Measurements from ENCODE around the gene HOXD1.

The HOXD1 gene

GRCh38 chr2:176149939-176150583 is 38.4 kb upstream of the HOXD1 start:
- H3K4me1 Mint-ChIP-seq: peaks cover 3% of the 10 kb centered on the region
- ATAC-seq (no peak), DNase-seq (no peak)
- H3K9me3 Mint-ChIP-seq: no peaks in the 10 kb centered on the region
- H3K4me3 Mint-ChIP-seq: no peak overlapping the region
- no peak overlapping the region for H3K27ac Mint-ChIP-seq
- no peaks in the 10 kb centered on the region for H3K36me3 Mint-ChIP-seq (ENCODE audit: low read depth)
- H3K27me3 Mint-ChIP-seq: peaks cover 93% of the 10 kb centered on the region

GRCh38 chr2:176150584-176151441 is 37.7 kb upstream of the HOXD1 start:
- Mint-ChIP-seq H3K4me1 (peaks cover 3% of the 10 kb centered on the region), H3K27ac (no peak overlapping the region), H3K27me3 (peaks cover 93% of the 10 kb centered on the region), H3K9me3 (no peaks in the 10 kb centered on the region), H3K4me3 (no peak overlapping the region), H3K36me3 (ENCODE audit: low read depth) (no peaks in the 10 kb centered on the region)
- ATAC-seq: no peak
- no peak for DNase-seq

GRCh38 chr2:176151442-176152287 is 36.8 kb upstream of the HOXD1 start, which contains the start of gene HOXD4:
Gene HOXD4 (plus strand): TSS chr2:176151550. CDS start chr2:176151634, 84 bp downstream.
- H3K4me3 Mint-ChIP-seq: no peak within 1 kb of the TSS
- DNase-seq (no peak), ATAC-seq (no peak)
- H3K27me3 Mint-ChIP-seq: peaks cover 93% of the 10 kb centered on the region
- H3K4me1 Mint-ChIP-seq: peaks cover 3% of the 10 kb centered on the region
- H3K36me3 Mint-ChIP-seq (ENCODE audit: low read depth): no peaks in the 10 kb centered on the region
- H3K9me3 Mint-ChIP-seq: no peaks in the 10 kb centered on the region
- no peak within 1 kb of the TSS for H3K27ac Mint-ChIP-seq

GRCh38 chr2:176152350-176153181 is 35.9 kb upstream of the HOXD1 start:
- H3K36me3 Mint-ChIP-seq (ENCODE audit: low read depth): no peaks in the 10 kb centered on the region
- ATAC-seq (no peak), DNase-seq (no peak)
- no peak overlapping the region for H3K4me3 Mint-ChIP-seq
- no peaks in the 10 kb centered on the region for H3K9me3 Mint-ChIP-seq
- peaks cover 5% of the 10 kb centered on the region for H3K4me1 Mint-ChIP-seq
- H3K27ac Mint-ChIP-seq: no peak overlapping the region
- peaks cover 89% of the 10 kb centered on the region for H3K27me3 Mint-ChIP-seq

- no peak for ATAC-seq
- DNase-seq: no peak
- Mint-ChIP-seq H3K4me3 (no peak overlapping the region), H3K27ac (no peak overlapping the region), H3K36me3 (ENCODE audit: low read depth) (no peaks in the 10 kb centered on the region), H3K4me1 (peaks cover 15% of the 10 kb centered on the region), H3K27me3 (peaks cover 86% of the 10 kb centered on the region), H3K9me3 (no peaks in the 10 kb centered on the region)
Observed at GRCh38 chr2:176154576-176155252, 33.8 kb upstream of the HOXD1 start.

- no peak for ATAC-seq
- Mint-ChIP-seq H3K27ac (no peak overlapping the region), H3K4me1 (peaks cover 15% of the 10 kb centered on the region), H3K9me3 (no peaks in the 10 kb centered on the region), H3K27me3 (peaks cover 85% of the 10 kb centered on the region), H3K4me3 (no peak overlapping the region), H3K36me3 (ENCODE audit: low read depth) (no peaks in the 10 kb centered on the region)
- DNase-seq: no peak
Observed at GRCh38 chr2:176155356-176156044, 33.0 kb upstream of the HOXD1 start.

GRCh38 chr2:176156301-176156806 is 32.1 kb upstream of the HOXD1 start:
- DNase-seq: no peak
- Mint-ChIP-seq H3K4me1 (peaks cover 15% of the 10 kb centered on the region), H3K4me3 (no peak overlapping the region), H3K36me3 (ENCODE audit: low read depth) (no peaks in the 10 kb centered on the region), H3K27ac (no peak overlapping the region), H3K27me3 (peaks cover 84% of the 10 kb centered on the region), H3K9me3 (no peaks in the 10 kb centered on the region)
- no peak for ATAC-seq

- H3K27ac Mint-ChIP-seq: peak within 1 kb of the TSS; percentile 27
Observed at GRCh38 chr2:176156807-176157498, 31.5 kb upstream of the HOXD1 start, which contains the start of gene HOXD3. Gene HOXD3 (plus strand): TSS chr2:176157307. CDS start chr2:176169115, 11,808 bp downstream.

GRCh38 chr2:176157499-176158185 is 30.8 kb upstream of the HOXD1 start:
- no peak for ATAC-seq
- H3K27me3 Mint-ChIP-seq: peaks cover 87% of the 10 kb centered on the region
- H3K4me3 Mint-ChIP-seq: peak overlapping the region; percentile 52
- no peak for DNase-seq
- no peaks in the 10 kb centered on the region for H3K9me3 Mint-ChIP-seq
- H3K27ac Mint-ChIP-seq: peak overlapping the region; percentile 27
- peaks cover 12% of the 10 kb centered on the region for H3K4me1 Mint-ChIP-seq
- no peaks in the 10 kb centered on the region for H3K36me3 Mint-ChIP-seq (ENCODE audit: low read depth)

More at GRCh38 chr2:176156807-176157498, 31.5 kb upstream of the HOXD1 start, which contains the start of gene HOXD3:
- DNase-seq (no peak), ATAC-seq (no peak)
- Mint-ChIP-seq H3K4me1 (peaks cover 15% of the 10 kb centered on the region), H3K36me3 (ENCODE audit: low read depth) (no peaks in the 10 kb centered on the region), H3K9me3 (no peaks in the 10 kb centered on the region), H3K4me3 (peak within 1 kb of the TSS; percentile 52), H3K27me3 (peaks cover 86% of the 10 kb centered on the region)

GRCh38 chr2:176158186-176158591 is 30.3 kb upstream of the HOXD1 start:
- ATAC-seq (no peak), DNase-seq (no peak)
- H3K36me3 Mint-ChIP-seq (ENCODE audit: low read depth): no peaks in the 10 kb centered on the region
- no peak overlapping the region for H3K4me3 Mint-ChIP-seq
- peaks cover 12% of the 10 kb centered on the region for H3K4me1 Mint-ChIP-seq
- H3K9me3 Mint-ChIP-seq: no peaks in the 10 kb centered on the region
- H3K27me3 Mint-ChIP-seq: peaks cover 86% of the 10 kb centered on the region
- peak overlapping the region; percentile 27 for H3K27ac Mint-ChIP-seq

- DNase-seq (no peak), ATAC-seq (no peak)
- no peak overlapping the region for H3K4me3 Mint-ChIP-seq
Observed at GRCh38 chr2:176158855-176159662, 29.4 kb upstream of the HOXD1 start.

More at GRCh38 chr2:176158855-176159662, 29.4 kb upstream of the HOXD1 start:
- H3K36me3 Mint-ChIP-seq (ENCODE audit: low read depth): no peaks in the 10 kb centered on the region
- H3K9me3 Mint-ChIP-seq: peaks cover 5% of the 10 kb centered on the region
- peaks cover 86% of the 10 kb centered on the region for H3K27me3 Mint-ChIP-seq
- H3K27ac Mint-ChIP-seq: no peak overlapping the region
- peaks cover 12% of the 10 kb centered on the region for H3K4me1 Mint-ChIP-seq
